HG02588 (cell line): ENCODE measurements around the gene CNIH3.
A peak's percentile ranks its signal among the peaks of the same experiment; 100 is the strongest.

Experiments used
- ATAC-seq: cut with Tn5 transposase; IDR thresholded peaks from one replicate; pipeline ENCODE4 v1.9.1; 2021; ENCODE audit warnings: mild to moderate bottlenecking, moderate library complexity; ENCODE audit not compliant: unreplicated experiment

The CNIH3 gene

DNA sequence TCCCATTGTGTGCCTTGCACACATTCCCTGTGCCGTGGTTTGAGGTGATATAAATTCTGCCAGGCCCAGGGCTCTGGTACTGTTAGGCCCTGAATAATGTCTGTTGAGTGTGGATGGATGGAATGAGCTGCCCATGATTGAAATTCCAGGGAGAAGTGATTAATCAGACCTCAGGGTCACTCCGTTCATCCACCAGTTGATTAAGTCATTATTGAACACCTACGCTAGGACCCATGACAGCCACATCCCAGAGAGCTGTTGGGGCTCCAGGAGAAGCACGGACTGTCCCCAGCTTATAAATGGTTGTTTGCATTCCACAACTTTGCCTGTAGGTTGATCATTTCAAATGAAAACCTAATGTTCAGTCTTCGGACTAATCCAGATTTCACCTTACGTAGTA, 98.4 kb downstream of the CNIH3 start:
- no peak for ATAC-seq

DNA sequence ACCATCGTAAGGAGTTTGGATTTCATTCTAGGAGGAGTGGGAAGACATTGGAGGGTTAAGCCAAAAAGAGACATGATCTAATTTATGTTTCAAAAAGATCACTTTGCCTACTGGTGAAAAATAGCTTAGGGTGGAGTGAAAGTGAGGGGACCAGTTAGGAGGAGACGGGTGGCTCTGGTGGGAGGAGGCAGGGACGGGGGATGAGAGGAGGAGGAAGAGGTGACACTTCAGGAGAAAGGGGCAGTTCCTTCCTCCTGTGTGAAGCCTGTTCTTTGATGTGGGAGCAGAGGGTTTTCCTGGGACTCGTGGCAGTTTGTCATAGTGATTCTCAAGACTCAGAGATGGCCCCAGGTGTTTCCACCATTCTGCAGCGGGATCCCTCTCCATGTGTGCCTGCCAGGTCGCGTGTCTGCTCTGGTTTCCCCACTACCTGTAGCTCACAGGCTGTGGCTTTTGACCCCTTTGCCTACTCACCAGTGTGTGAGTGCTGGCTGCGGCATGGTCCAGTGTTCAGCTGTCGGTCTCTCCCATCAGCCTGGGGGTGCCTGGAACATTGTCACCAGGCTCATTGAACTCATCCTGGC, 102.4 kb downstream of the CNIH3 start:
- no peak for ATAC-seq

- ATAC-seq, result no peak
Measured at GRCh38 chr1:224719716-224720115, 103.6 kb downstream of the CNIH3 start.

- ATAC-seq, result no peak
Measured at GRCh38 chr1:224720216-224720615, 104.1 kb downstream of the CNIH3 start.

- no peak for ATAC-seq
Measured at GRCh38 chr1:224721000-224721399, 104.9 kb downstream of the CNIH3 start.

- ATAC-seq, result no peak
Measured at GRCh38 chr1:224722838-224723237, 106.7 kb downstream of the CNIH3 start.

GRCh38 chr1:224724566-224724965, 108.4 kb downstream of the CNIH3 start:
- no peak for ATAC-seq

- ATAC-seq, result no peak
Measured at GRCh38 chr1:224726441-224727182, 110.5 kb downstream of the CNIH3 start.

DNA sequence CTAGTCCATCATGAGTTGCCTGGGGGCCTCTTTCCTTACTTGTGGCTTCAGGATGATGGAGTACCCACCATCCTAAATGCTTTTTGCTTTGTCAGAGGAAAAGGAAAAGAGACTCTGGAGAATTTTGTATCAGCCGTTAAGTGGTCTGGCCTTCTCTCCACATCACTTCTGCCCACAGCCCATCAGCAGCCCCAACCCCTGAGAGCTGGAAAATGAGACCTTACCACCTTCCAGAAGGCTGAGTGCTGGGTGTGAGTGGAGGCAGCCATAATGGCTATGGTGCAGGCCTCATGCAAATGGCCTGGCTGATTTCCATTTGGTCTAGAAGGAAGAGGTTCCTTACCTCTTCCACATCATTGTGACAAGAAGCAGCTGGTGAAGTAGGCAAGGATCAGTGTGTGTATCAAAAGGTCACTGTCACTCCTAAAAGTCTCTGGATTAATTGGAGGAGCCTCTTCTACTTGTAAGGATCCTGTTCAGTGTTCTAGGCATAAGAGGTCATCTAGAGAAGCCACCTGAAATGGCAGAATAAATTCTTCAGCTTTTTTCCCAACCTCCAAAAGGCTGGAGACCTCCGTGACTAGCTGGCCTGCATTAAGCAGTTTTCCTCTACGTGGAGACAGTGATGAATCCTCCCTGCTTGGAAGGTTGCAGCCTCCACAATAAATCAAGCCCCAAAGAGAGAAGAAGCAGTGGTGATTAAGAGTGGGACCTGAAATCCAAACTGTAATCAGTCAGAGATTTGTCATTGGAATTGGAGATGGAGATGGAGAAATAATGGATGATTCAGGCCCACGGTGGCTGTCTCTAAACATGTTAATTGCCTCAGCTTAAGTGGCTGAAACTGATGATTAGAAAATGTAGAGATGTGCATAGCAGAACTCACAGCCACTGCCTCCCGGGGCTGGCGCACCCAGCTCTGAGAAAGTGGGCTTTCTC, 111.5 kb downstream of the CNIH3 start:
- no peak for ATAC-seq

DNA sequence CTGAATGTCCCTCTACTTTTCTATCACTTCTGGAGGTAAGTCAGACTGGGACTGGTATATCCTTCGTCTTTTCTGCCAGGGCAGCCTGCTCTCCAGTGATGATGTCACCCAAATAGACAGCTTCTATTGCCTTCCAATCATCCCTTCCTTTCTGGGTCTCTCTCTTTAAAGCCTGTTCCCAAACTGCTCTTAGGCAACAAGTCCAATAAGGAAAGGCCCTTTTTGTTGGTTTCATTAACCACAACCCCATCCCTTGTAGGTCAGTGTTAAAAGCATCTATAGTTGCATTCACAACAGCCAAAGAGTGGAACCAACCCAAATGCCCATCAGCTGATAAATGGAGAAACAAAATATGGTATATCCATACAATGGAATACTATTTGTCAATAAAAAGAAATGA, 114.4 kb downstream of the CNIH3 start:
- no peak for ATAC-seq

- no peak for ATAC-seq
Measured at GRCh38 chr1:224730965-224731364, 114.8 kb downstream of the CNIH3 start.

DNA sequence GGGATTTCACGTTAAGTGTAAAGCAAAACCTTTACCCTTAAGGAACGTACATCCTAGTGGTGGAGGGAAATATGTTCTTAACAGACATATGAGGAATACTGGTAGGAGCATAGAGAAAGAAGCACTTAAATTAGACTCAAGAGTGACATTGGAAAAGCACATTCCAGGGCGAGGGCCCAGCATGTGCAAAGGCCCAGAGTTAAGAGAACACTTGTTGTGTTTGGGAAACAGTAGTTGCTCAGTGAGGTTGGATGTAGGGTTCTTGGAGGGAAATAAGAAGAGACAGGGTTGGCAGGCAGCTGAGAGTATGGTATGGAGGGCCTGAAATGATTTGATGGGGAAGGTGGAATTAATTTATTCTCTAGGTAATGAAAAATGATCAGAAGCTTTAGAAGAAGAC, 115.5 kb downstream of the CNIH3 start:
- no peak for ATAC-seq

DNA sequence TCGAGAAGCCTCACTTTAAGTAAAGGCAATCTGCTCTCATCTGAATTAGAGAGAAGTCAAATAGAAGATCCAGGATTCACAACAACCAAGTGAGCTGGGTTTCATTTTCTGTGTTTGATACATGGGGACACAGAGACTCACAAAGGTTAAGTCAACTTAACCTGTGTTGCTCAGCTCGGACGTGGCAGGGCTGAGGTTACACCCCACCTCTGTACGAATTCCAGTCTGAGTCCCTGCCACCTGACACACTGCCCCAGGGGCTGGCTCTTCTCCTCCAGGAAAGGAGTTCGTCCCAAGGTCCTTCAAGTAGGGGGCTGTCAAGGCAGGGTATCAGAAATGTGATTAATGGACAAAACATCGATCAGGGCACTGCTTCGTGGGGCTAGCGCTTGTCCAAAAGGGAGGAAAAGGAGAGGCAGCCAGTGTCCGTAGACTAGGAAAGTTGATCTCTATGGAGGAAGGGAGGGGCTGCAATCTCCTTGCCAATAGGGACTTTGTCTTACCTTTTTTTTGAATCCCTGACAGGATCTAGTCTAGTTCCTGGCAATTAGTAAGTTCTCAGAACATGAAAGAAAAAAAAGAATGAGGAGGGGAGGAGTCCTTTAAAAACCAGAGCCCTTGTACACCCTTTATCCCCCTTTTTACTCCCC, 116.4 kb downstream of the CNIH3 start:
- ATAC-seq, result no peak

GRCh38 chr1:224733027-224733911, 117.2 kb downstream of the CNIH3 start:
- ATAC-seq, result peak; percentile 59

- no peak for ATAC-seq
Measured at GRCh38 chr1:224734261-224734935, 118.3 kb downstream of the CNIH3 start.

GRCh38 chr1:224735159-224735558, 119.0 kb downstream of the CNIH3 start:
- ATAC-seq, result no peak

DNA sequence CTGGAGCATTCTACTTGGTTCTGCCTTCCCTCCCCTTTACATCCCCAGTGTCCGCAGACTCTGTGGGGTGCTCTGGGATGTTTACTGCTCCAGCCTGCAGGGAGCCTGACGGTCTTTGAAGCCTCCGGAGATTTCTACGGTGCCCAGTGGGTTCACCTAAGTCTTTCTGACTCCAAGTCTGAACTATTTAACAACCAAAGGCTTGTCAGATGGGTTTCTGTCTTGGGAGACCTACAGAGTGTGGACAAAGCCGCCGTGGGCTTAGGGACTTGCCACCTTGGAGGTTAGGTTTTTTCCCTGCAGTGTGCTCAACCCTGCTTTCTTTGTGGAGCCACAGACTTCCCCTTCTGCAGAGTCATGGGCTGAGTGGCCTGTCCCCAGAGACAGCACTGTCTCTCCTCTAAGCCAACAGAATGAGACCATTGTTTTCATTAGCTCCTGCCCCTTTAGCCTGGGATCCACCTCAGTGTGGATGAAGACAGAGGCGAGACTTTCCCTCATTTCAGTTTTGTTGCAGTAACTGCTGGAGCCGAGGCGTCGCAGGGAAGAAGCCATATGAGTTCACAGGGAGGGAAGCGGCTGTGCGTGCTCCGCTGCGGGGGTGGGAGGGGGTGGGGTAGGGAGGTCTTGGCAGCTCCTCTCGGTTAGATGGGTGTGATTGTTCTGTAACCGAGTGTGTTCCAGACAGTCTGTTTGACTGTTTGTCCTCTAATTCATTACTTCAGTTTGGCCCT, 120.7 kb downstream of the CNIH3 start:
- peak; percentile 69 for ATAC-seq

DNA sequence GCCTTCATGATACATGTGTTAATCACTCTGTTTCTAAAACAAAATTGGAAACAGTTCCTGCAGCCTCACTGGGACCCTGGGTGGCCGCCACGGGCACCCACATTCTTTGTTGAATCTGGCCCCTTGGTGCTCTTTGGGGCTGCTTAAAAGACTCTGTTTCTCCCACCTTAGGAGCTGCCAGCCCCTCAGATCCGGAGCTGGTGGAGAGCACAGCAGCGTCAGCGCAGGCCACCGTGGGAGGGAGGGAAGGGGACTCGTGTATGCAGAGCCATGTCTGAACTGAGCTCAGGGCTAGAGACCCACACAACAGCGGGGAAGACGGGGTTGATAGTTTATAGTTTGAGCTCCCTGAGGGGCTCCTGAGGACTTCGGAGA, 121.2 kb downstream of the CNIH3 start:
- ATAC-seq, result no peak
